Gastrocnemius medialis (tissue), 4 donors: Measurements from ENCODE around the gene NEO1. TPM values are rescaled to one million over a fixed set of nuclear protein-coding genes. Genes with fewer than 3 reads are reported as not detected.

ENCODE experiments used
- ATAC-seq, 2 donors: fragments of 150-250 bp; one replicate each; pipeline ENCODE4 v1.9.1; 2016
- DNase-seq, 2 donors: peaks; one replicate each; pipeline ENCODE4 v3.0.0-alpha.2; 2019
- H3K27ac ChIP-seq, 4 donors: fragments of 200-600 bp; sonication (generic); 1 replicate in 1 of 4; 2 replicates in 3 of 4; pipeline ENCODE4 v1.5.1; 2016 to 2018; ENCODE audit warnings: mild to moderate bottlenecking in 2 of 4, moderate library complexity in 1 of 4
- H3K27me3 ChIP-seq, 3 donors: fragments of 200-600 bp; sonication (generic) in 2 of 3; 1 replicate in 1 of 3; 2 replicates in 2 of 3; pipeline versions ENCODE4 v1.5.1 to v1.6.0; 2016 to 2019; ENCODE audit warnings: mild to moderate bottlenecking in 1 of 3, moderate library complexity in 1 of 3
- H3K36me3 ChIP-seq, 2 donors: fragments of 200-600 bp; sonication (generic) in 1 of 2; one replicate each; pipeline ENCODE4 v1.5.1; 2017 to 2018
- H3K4me1 ChIP-seq, 2 donors: fragments of 200-600 bp; sonication (generic) in 1 of 2; one replicate each; pipeline ENCODE4 v1.5.1; 2016 to 2017; ENCODE audit warnings: mild to moderate bottlenecking in 2 of 2
- H3K4me3 ChIP-seq, 4 donors: fragments of 200-600 bp; sonication (generic) in 3 of 4; 1 replicate in 1 of 4; 2 replicates in 3 of 4; pipeline ENCODE4 v1.5.1; 2016 to 2019; ENCODE audit warnings: mild to moderate bottlenecking in 2 of 4
- H3K9me3 ChIP-seq, 3 donors: fragments of 200-600 bp; sonication (generic) in 2 of 3; 1 replicate in 1 of 3; 2 replicates in 2 of 3; pipeline ENCODE4 v1.5.1; 2016 to 2019
- POLR2A ChIP-seq, 2 donors: fragments of 450-650 bp; IDR thresholded peaks; one replicate each; pipeline ENCODE4 v1.6.1; 2017; ENCODE audit warnings: antibody characterized with exemption in 2 of 2, mild to moderate bottlenecking in 2 of 2, moderate library complexity in 2 of 2
- in situ Hi-C, 4 donors: fragments of 200-750 bp; cut with MboI; loops; one replicate each; pipeline versions ENCODE4 v1.15.0 to v1.8.0; 2017; ENCODE audit warnings: low sequenced_read_pairs in 4 of 4
- intact Hi-C: fragments of 100-400 bp; cut with DNase I; formaldehyde crosslinking; loops from one replicate; pipeline ENCODE4 v1.15.1; 2023; ENCODE audit warnings: low total_unique reads
- total RNA-seq, 4 donors: library from RNA; depleted of rRNA; stranded (reverse); fragments of >200 nt; gene quantifications; one replicate each; pipeline versions ENCODE4 v1.1.0 to v1.2.3, GENCODE V29; 2016
- TF ChIP-seq, protein P1 (sequence below), 5 experiments: fragments of 450-650 bp in 3 of 5; fragments of 200-600 bp in 2 of 5; sonication (generic) in 2 of 5; IDR thresholded peaks in 4 of 5; conservative IDR thresholded peaks in 1 of 5; 1 replicate in 4 of 5; 2 replicates in 1 of 5; pipeline ENCODE4 v1.5.1; 2016 to 2019; ENCODE audit warnings: antibody characterized with exemption in 5 of 5, mild to moderate bottlenecking in 3 of 5, moderate library complexity in 3 of 5

Gene NEO1
- total RNA-seq, 4 donors from 2014 or later, result 13.8 to 32.0 (median 20.3) TPM

DNA sequence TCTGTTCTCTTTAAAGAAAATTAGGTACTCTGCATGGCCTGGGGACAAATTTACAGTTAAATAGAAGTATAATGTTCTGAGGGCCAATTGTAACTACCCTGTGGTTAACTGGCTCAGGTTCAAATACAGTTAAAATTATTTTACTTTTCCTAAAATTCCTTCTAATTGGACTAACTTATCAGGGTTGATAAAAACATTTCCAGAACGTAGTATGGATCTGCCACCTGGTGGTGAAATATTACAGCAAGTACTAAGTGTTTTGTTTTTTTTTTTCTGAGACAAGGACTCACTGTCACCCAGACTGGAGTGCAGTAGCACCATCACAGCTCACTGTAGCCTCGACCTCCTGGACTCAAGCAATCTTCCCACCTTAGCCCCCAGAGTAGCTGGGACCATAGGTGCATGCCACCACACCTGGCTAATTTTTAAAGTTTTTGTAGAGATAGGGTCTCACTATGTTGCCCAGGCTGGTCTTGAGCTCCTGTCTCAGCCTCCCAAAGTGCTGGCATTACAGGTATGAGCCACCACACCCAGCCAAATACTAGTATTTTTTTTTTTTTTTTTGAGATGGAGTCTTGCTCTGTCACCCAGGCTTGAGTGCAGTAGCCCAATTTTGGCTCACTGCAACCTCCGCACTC lies 29.2 kb downstream of the NEO1 start:
- ATAC-seq, result peak; percentile 65 to 79
- Histone ChIP-seq H3K36me3 (no peaks in the 10 kb centered on the region), H3K4me3 (no peak overlapping the region), H3K9me3 (no peaks in the 10 kb centered on the region), H3K4me1 (peaks cover 29 to 35% of the 10 kb centered on the region in 2 donors), H3K27ac (no peak overlapping the region), H3K27me3 (no peaks in the 10 kb centered on the region)
- DNase-seq, result no peak
- in situ Hi-C loops, result loop anchor here in 3 of 4 donors (5.0 to 10.0 kb wide), 3 partner anchors 284 to 294 kb away; no protein-coding TSS in a partner anchor
- TF ChIP-seq POLR2A (IDR thresholded peaks at IDR 0.05), result no peak
- TF ChIP-seq, protein P1, sequence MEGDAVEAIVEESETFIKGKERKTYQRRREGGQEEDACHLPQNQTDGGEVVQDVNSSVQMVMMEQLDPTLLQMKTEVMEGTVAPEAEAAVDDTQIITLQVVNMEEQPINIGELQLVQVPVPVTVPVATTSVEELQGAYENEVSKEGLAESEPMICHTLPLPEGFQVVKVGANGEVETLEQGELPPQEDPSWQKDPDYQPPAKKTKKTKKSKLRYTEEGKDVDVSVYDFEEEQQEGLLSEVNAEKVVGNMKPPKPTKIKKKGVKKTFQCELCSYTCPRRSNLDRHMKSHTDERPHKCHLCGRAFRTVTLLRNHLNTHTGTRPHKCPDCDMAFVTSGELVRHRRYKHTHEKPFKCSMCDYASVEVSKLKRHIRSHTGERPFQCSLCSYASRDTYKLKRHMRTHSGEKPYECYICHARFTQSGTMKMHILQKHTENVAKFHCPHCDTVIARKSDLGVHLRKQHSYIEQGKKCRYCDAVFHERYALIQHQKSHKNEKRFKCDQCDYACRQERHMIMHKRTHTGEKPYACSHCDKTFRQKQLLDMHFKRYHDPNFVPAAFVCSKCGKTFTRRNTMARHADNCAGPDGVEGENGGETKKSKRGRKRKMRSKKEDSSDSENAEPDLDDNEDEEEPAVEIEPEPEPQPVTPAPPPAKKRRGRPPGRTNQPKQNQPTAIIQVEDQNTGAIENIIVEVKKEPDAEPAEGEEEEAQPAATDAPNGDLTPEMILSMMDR (IDR thresholded peaks at IDR 0.05 in 4 of 5, conservative IDR thresholded peaks at IDR 0.05 in 1 of 5), result peak; percentile 63 to 84 (median 73)
- intact Hi-C loops, result loop anchor here (1.0 to 10.0 kb wide), 4 partner anchors 107 to 359 kb away; no protein-coding TSS in a partner anchor

DNA sequence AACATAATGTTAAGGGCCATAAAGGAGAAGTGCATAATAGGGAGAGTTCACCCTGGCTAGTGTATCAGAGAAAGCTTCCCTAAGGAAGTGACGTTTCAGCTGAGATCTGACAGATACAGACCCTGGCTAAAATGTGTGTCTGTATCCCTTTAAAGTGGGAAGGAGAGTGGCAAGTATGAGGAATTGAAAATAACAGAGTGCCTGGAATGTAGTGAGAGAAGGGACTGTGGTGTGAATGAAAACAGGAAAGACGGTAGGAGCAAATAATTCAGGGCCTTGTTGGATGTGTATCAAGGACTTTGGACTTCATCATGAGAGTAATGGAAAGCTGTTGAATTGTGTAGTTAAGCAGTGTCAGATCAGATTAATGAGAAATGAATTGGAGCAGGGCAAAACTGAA lies 30.5 kb downstream of the NEO1 start:
- Histone ChIP-seq H3K4me3 (no peak overlapping the region), H3K4me1 (peaks cover 29% of the 10 kb centered on the region in 2 donors), H3K9me3 (no peaks in the 10 kb centered on the region), H3K27ac (peak overlapping the region in 2 of 4 donors; percentile 26 to 34), H3K36me3 (no peaks in the 10 kb centered on the region), H3K27me3 (no peaks in the 10 kb centered on the region)
- intact Hi-C loops, result loop anchor here (5.0 to 10.0 kb wide), 2 partner anchors 108 to 361 kb away; no protein-coding TSS in a partner anchor
- ATAC-seq (no peak), DNase-seq (no peak)
- in situ Hi-C loops, result loop anchor here in 3 of 4 donors (5.0 to 10.0 kb wide), 3 partner anchors 286 to 296 kb away; no protein-coding TSS in a partner anchor
- TF ChIP-seq, protein P1 (IDR thresholded peaks at IDR 0.05 in 4 of 5, conservative IDR thresholded peaks at IDR 0.05 in 1 of 5), result no peak
- no peak for TF ChIP-seq POLR2A (IDR thresholded peaks at IDR 0.05)

DNA sequence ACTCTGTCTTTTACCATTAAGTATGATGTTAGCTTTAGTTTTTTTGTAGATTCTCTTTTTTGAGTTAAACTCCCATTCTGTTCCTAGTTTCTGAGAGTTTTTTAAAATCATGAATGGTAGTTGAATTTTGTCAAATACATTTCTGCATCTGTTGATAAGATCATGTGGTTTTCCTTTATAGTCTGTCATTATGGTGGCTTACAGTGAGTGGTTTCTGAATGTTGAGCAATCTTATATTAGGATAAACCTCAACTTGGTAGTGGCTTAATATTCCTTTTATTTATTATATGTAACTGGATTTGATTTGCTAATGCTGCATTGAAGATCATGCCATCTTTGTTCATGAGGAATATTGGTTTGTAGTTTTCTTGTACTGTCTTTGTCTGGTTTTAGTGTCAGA lies 34.8 kb downstream of the NEO1 start:
- no peak for ATAC-seq
- H3K4me3 ChIP-seq, result no peak overlapping the region
- intact Hi-C loops (loop anchor here (10.0 kb wide), 1 partner anchor 112 kb away; no protein-coding TSS in a partner anchor), in situ Hi-C loops (loop anchor here in 1 of 4 donors (10.0 kb wide), 1 partner anchor 292 kb away; no protein-coding TSS in a partner anchor)
- no peak overlapping the region for H3K27ac ChIP-seq
- no peaks in the 10 kb centered on the region for H3K36me3 ChIP-seq
- TF ChIP-seq, protein P1 (IDR thresholded peaks at IDR 0.05 in 4 of 5, conservative IDR thresholded peaks at IDR 0.05 in 1 of 5), result no peak
- no peak for TF ChIP-seq POLR2A (IDR thresholded peaks at IDR 0.05)
- peaks cover 0 to 6% of the 10 kb centered on the region in 2 donors for H3K4me1 ChIP-seq
- no peaks in the 10 kb centered on the region for H3K9me3 ChIP-seq
- no peaks in the 10 kb centered on the region for H3K27me3 ChIP-seq
- no peak for DNase-seq

DNA sequence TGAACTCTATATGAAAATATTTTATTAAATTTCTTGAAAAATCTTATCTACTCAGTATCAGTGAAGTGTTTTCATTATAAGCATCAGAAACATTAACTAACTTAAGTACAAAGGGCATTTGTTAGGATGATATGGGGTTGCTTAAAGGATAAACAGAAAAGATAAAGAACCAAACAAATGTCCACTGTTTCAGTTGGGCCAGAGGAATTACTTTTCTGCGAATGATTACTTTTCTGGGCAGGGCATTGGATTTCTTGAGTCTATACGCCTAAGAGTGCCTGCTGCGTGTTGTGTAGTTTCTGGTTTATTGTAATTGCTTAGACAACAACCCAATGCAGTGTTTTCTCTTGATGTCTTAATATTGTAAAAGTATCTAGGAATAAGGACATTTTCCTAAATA lies 52.8 kb downstream of the NEO1 start:
- no peak for DNase-seq
- Histone ChIP-seq H3K27me3 (no peaks in the 10 kb centered on the region), H3K27ac (no peak overlapping the region), H3K36me3 (no peaks in the 10 kb centered on the region), H3K4me1 (peaks cover 0 to 10% of the 10 kb centered on the region in 2 donors), H3K9me3 (no peaks in the 10 kb centered on the region), H3K4me3 (no peak overlapping the region)
- in situ Hi-C loops, result loop anchor here in 1 of 4 donors (25.0 kb wide), 1 partner anchor 107 kb away; no protein-coding TSS in a partner anchor
- TF ChIP-seq POLR2A (IDR thresholded peaks at IDR 0.05), result no peak
- TF ChIP-seq, protein P1 (IDR thresholded peaks at IDR 0.05 in 4 of 5, conservative IDR thresholded peaks at IDR 0.05 in 1 of 5), result no peak
- no peak for ATAC-seq
- intact Hi-C loops, result no loop called here
